PFSK-1 (cell line): ENCODE data around the gene DPPA3. TPM values are rescaled to one million over a fixed set of nuclear protein-coding genes. Genes with fewer than 3 reads are reported as not detected.

Experiments used
- FOXP2 ChIP-seq: optimal IDR thresholded peaks from 2 replicates; pipeline ENCODE3; 2011; ENCODE audit warnings: borderline replicate concordance, control low read depth, inconsistent platforms; ENCODE audit not compliant: insufficient read depth; ENCODE audit errors: extremely low read length, extremely low read depth
- POLR2AphosphoS5 ChIP-seq: IDR thresholded peaks from 2 replicates; pipeline ENCODE4 v1.6.1; 2012; ENCODE audit warnings: low read depth, mild to moderate bottlenecking, control low read depth, low read length, moderate library complexity
- REST ChIP-seq, 2 experiments: IDR thresholded peaks; 2 replicates each; pipeline versions ENCODE4 v1.6.1 to v1.8.0; 2011 to 2012; ENCODE audit warnings: low read depth in 2 of 2, low read length in 2 of 2, control low read depth in 1 of 2, inconsistent platforms in 1 of 2, mild to moderate bottlenecking in 1 of 2, moderate library complexity in 1 of 2; ENCODE audit not compliant: insufficient read depth in 1 of 2
- SIN3A ChIP-seq: IDR thresholded peaks from 2 replicates; pipeline ENCODE4 v1.6.1; 2012; ENCODE audit warnings: mild to moderate bottlenecking, low read length, moderate library complexity, borderline replicate concordance; ENCODE audit not compliant: insufficient read depth
- TAF1 ChIP-seq: IDR thresholded peaks from 2 replicates; pipeline ENCODE4 v1.6.1; 2012; ENCODE audit warnings: low read length, control low read depth, borderline replicate concordance; ENCODE audit not compliant: insufficient read depth
- polyA plus RNA-seq: library from polyadenylated mRNA; unstranded; fragments of >200 nt; gene quantifications from one replicate; pipeline ENCODE4 v1.2.1, GENCODE V29; 2012; ENCODE audit warnings: low read depth, missing spikeins; ENCODE audit not compliant: insufficient read length

DPPA3 gene
- polyA plus RNA-seq = not detected

- TF ChIP-seq POLR2AphosphoS5 = no peak
Measured at GRCh38 chr12:7711133-7711532, at the start of gene DPPA3. TSS of gene DPPA3 (plus strand) at chr12:7711433. CDS start at chr12:7711571, 138 bp downstream.

- TF ChIP-seq FOXP2 (no peak), SIN3A (no peak), POLR2AphosphoS5 (no peak)
Measured at GRCh38 chr12:7661741-7662140, 49.5 kb upstream of the DPPA3 start.

- TF ChIP-seq POLR2AphosphoS5 (no peak), SIN3A (no peak), REST (IDR thresholded peaks at IDR 0.05; ENCODE audit: insufficient read depth in 1 of 2, low read depth in 2 of 2, low read length in 2 of 2) (no peak), FOXP2 (no peak), TAF1 (no peak)
Measured at GRCh38 chr12:7666595-7666994, 44.6 kb upstream of the DPPA3 start.

GRCh38 chr12:7667125-7667524 lies 44.1 kb upstream of the DPPA3 start:
- TF ChIP-seq REST (IDR thresholded peaks at IDR 0.05; ENCODE audit: insufficient read depth in 1 of 2, low read depth in 2 of 2, low read length in 2 of 2) (no peak), POLR2AphosphoS5 (no peak), SIN3A (no peak), TAF1 (no peak), FOXP2 (no peak)

- TF ChIP-seq SIN3A = no peak
Measured at GRCh38 chr12:7668171-7668570, 43.1 kb upstream of the DPPA3 start.

- TF ChIP-seq FOXP2 (no peak), POLR2AphosphoS5 (no peak), SIN3A (no peak), REST (IDR thresholded peaks at IDR 0.05; ENCODE audit: insufficient read depth in 1 of 2, low read depth in 2 of 2, low read length in 2 of 2) (no peak), TAF1 (no peak)
Measured at GRCh38 chr12:7678744-7679143, 32.5 kb upstream of the DPPA3 start.

GRCh38 chr12:7679251-7680045 lies 31.8 kb upstream of the DPPA3 start:
- TF ChIP-seq SIN3A (no peak), FOXP2 (no peak), TAF1 (no peak), POLR2AphosphoS5 (no peak)
